OCI-LY7 (cell line): Measurements from ENCODE around the gene ZNF669. TPM values are rescaled to one million over a fixed set of nuclear protein-coding genes. Genes with fewer than 3 reads are reported as not detected.

Source experiments
- BruUV-seq: library from RNA; stranded (reverse); fragments of 400-500 nt; replicated peaks from 2 replicates; lab custom pipeline; 2021; lab: Mats Ljungman, UMichigan
- CTCF ChIA-PET: fragments of 300-600 bp; sonication (Branson Sonifier 250); formaldehyde crosslinking; loops from one replicate; lab custom pipeline; 2022; ENCODE audit warnings: antibody characterized with exemption; ENCODE audit not compliant: unreplicated experiment; lab: Charles Lee
- POLR2A ChIA-PET: fragments of 300-600 bp; sonication (Branson Sonifier 250); formaldehyde crosslinking; loops from one replicate; lab custom pipeline; 2022; ENCODE audit warnings: antibody characterized with exemption; lab: Charles Lee
- DNase-seq: peaks from one replicate; pipeline ENCODE4 v3.0.0-alpha.2; 2015; ENCODE audit warnings: low spot score
- H2AFZ ChIP-seq: fragments of 200-600 bp; sonication (generic), shearing (Covaris generic); 2 replicates; pipeline ENCODE4 v1.6.1; 2014; ENCODE audit warnings: mild to moderate bottlenecking, antibody characterized with exemption, low read length, moderate library complexity
- H3K27ac ChIP-seq: fragments of 200-600 bp; sonication (generic); 2 replicates; pipeline ENCODE4 v1.5.1; 2014; ENCODE audit warnings: mixed run types, low read depth, mild to moderate bottlenecking, moderate library complexity, low read length, inconsistent platforms; ENCODE audit not compliant: poor library complexity, severe bottlenecking
- H3K36me3 ChIP-seq: fragments of 200-600 bp; sonication (generic); 2 replicates; pipeline ENCODE4 v1.6.1; 2014; ENCODE audit warnings: mild to moderate bottlenecking, antibody characterized with exemption, low read length, moderate library complexity, mixed read lengths; ENCODE audit not compliant: insufficient read depth
- H3K4me1 ChIP-seq: fragments of 200-600 bp; sonication (generic); 2 replicates; pipeline ENCODE4 v1.5.1; 2014; ENCODE audit warnings: mild to moderate bottlenecking, low read length; ENCODE audit not compliant: insufficient read depth, poor library complexity, severe bottlenecking
- H3K4me2 ChIP-seq: fragments of 200-600 bp; sonication (generic); 2 replicates; pipeline ENCODE4 v1.6.1; 2014; ENCODE audit warnings: mild to moderate bottlenecking, low read length
- H3K4me3 ChIP-seq: fragments of 200-600 bp; sonication (generic); 2 replicates; pipeline ENCODE4 v1.5.1; 2014; ENCODE audit warnings: mild to moderate bottlenecking, low read depth, low read length; ENCODE audit not compliant: poor library complexity, severe bottlenecking
- H3K79me2 ChIP-seq: fragments of 200-600 bp; sonication (generic); 2 replicates; pipeline ENCODE4 v1.6.1; 2016; ENCODE audit warnings: low read depth, mild to moderate bottlenecking, low read length, moderate library complexity, mixed read lengths; ENCODE audit not compliant: insufficient read depth
- H3K9me2 ChIP-seq: fragments of 200-600 bp; sonication (generic); 2 replicates; pipeline ENCODE4 v1.6.1; 2016; ENCODE audit warnings: mild to moderate bottlenecking, low read length, mixed read lengths; ENCODE audit not compliant: insufficient read depth
- H3K9me3 ChIP-seq: fragments of 200-600 bp; sonication (generic); 2 replicates; pipeline ENCODE4 v1.6.1; 2014; ENCODE audit warnings: mild to moderate bottlenecking, mixed run types, low read length, mixed read lengths
- H4K20me1 ChIP-seq: fragments of 200-600 bp; sonication (generic); 2 replicates; pipeline ENCODE4 v1.6.1; 2014; ENCODE audit warnings: mild to moderate bottlenecking, antibody characterized with exemption, low read length, moderate library complexity, mixed read lengths; ENCODE audit not compliant: insufficient read depth
- EZH2phosphoT487 ChIP-seq: fragments of 200-600 bp; sonication (generic); IDR thresholded peaks from 2 replicates; pipeline ENCODE4 v1.6.1; 2018; ENCODE audit warnings: low read depth, borderline replicate concordance, mild to moderate bottlenecking, mixed run types, antibody characterized with exemption, low read length, moderate library complexity, mixed read lengths
- intact Hi-C: fragments of 100-400 bp; cut with micrococcal nuclease; formaldehyde crosslinking; loops from one replicate; pipeline ENCODE4 v1.10.0; 2022; ENCODE audit not compliant: unreplicated experiment
- total RNA-seq, 2 experiments: library from RNA; depleted of rRNA in 1 of 2; stranded (reverse); fragments of >200 nt in 1 of 2; shearing (Covaris generic) in 1 of 2; gene quantifications; 2 replicates each; pipeline ENCODE4 v1.2.3, GENCODE V29; 2014 to 2022
- TF ChIP-seq, protein P1 (sequence below): fragments of 200-600 bp; sonication (generic); conservative IDR thresholded peaks from 2 replicates; pipeline ENCODE4 v1.5.1; 2014; ENCODE audit warnings: mild to moderate bottlenecking, antibody characterized with exemption, low read length, moderate library complexity, mixed read lengths

ZNF669 gene
- total RNA-seq, 2 experiments from 2014 or later = 13.6 to 16.9 TPM

DNA sequence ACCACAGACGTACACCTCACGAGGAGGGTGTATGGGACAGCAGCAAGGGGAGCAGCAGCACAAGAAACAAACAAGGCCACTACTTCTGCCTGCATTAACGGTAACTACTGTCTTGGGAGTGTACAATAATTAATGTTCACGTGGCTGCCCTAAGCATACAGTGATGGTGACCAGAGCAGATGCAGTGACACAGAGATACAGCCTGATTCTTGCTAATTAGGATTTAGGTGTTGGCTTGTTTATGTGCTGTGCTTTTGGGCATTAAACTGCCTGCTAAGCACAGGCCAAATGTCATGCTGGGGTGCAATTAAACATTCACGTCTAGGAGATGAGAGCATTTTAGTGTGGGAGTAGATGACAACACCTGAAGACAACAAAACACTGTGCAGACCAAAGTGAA is 7.2 kb downstream of the ZNF669 start:
- no TSS peak for BruUV-seq
- peaks cover 24% of the 10 kb centered on the region for H3K9me3 ChIP-seq
- CTCF ChIA-PET = no interaction called here

DNA sequence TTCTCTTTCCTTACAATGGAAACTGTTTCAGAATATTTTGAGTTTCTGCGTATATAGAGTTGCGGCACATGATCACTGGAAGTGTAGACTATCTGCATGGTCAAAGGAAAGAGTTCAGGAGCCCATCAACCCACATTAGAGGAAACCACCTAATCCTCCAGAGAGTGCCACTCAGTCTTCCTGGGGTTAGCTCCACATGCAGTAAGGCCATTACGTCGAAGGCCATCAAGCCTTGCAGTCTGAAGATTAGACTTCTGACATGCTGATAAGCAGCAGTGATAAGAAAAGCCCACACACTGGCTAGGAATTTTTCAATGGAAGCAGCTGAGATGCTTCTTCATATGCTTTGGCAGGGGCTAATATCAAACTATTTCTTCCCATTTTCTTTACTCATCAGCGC is 7.6 kb downstream of the ZNF669 start:
- no peak overlapping the region for H2AFZ ChIP-seq
- ChIA-PET CTCF (no interaction called here), POLR2A (no interaction called here)
- H3K4me1 ChIP-seq = no peaks in the 10 kb centered on the region
- intact Hi-C loops = no loop called here
- H3K9me2 ChIP-seq = no peaks in the 10 kb centered on the region
- H3K9me3 ChIP-seq = peaks cover 20% of the 10 kb centered on the region
- no peak overlapping the region for H3K4me2 ChIP-seq
- H3K36me3 ChIP-seq = peaks cover 55% of the 10 kb centered on the region
- H3K79me2 ChIP-seq = peaks cover 24% of the 10 kb centered on the region
- TF ChIP-seq, protein P1, sequence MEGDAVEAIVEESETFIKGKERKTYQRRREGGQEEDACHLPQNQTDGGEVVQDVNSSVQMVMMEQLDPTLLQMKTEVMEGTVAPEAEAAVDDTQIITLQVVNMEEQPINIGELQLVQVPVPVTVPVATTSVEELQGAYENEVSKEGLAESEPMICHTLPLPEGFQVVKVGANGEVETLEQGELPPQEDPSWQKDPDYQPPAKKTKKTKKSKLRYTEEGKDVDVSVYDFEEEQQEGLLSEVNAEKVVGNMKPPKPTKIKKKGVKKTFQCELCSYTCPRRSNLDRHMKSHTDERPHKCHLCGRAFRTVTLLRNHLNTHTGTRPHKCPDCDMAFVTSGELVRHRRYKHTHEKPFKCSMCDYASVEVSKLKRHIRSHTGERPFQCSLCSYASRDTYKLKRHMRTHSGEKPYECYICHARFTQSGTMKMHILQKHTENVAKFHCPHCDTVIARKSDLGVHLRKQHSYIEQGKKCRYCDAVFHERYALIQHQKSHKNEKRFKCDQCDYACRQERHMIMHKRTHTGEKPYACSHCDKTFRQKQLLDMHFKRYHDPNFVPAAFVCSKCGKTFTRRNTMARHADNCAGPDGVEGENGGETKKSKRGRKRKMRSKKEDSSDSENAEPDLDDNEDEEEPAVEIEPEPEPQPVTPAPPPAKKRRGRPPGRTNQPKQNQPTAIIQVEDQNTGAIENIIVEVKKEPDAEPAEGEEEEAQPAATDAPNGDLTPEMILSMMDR = no peak
- TF ChIP-seq EZH2phosphoT487 = no peak
- H3K4me3 ChIP-seq = no peak overlapping the region
- no peaks in the 10 kb centered on the region for H4K20me1 ChIP-seq
- BruUV-seq = no TSS peak
- no peak for DNase-seq
- H3K27ac ChIP-seq = no peak overlapping the region

More for the DNA sequence above, 7.2 kb downstream of the ZNF669 start:
- no peaks in the 10 kb centered on the region for H4K20me1 ChIP-seq
- TF ChIP-seq EZH2phosphoT487 = no peak
- POLR2A ChIA-PET = no interaction called here
- no peak overlapping the region for H3K4me3 ChIP-seq
- DNase-seq = no peak
- peaks cover 28% of the 10 kb centered on the region for H3K79me2 ChIP-seq
- intact Hi-C loops = no loop called here
- no peak overlapping the region for H3K27ac ChIP-seq
- H3K4me2 ChIP-seq = no peak overlapping the region
- no peaks in the 10 kb centered on the region for H3K4me1 ChIP-seq
- peaks cover 59% of the 10 kb centered on the region for H3K36me3 ChIP-seq
- no peaks in the 10 kb centered on the region for H3K9me2 ChIP-seq
- H2AFZ ChIP-seq = no peak overlapping the region

DNA sequence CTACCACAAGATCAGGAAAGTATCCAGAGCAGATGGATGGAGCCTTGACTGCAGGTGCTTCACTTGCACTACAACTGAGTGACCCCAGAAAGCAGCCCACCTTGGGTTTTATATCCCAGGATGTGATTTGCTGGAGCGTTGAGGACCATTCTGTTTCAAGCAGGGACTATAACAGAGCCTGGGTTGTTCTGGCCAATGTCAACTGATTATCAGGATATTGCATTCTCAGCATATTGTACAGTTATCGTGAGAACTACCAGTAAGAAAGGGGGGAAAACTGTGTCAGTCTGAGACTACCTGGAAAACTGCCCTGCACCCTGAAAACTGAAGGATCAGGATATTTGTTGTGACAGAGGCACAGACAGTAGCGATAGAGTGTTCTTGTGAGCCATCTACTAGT is 8.0 kb downstream of the ZNF669 start:
- H3K9me2 ChIP-seq = no peaks in the 10 kb centered on the region
- H3K36me3 ChIP-seq = peaks cover 51% of the 10 kb centered on the region
- H2AFZ ChIP-seq = no peak overlapping the region
- intact Hi-C loops = no loop called here
- no peaks in the 10 kb centered on the region for H4K20me1 ChIP-seq
- ChIA-PET CTCF (no interaction called here), POLR2A (no interaction called here)
- H3K4me1 ChIP-seq = no peaks in the 10 kb centered on the region
- peaks cover 16% of the 10 kb centered on the region for H3K9me3 ChIP-seq
- BruUV-seq = no TSS peak
- DNase-seq = no peak
- no peak overlapping the region for H3K4me2 ChIP-seq
- H3K79me2 ChIP-seq = peaks cover 19% of the 10 kb centered on the region; the same call in 1 of the 2 replicates
- H3K4me3 ChIP-seq = no peak overlapping the region
- TF ChIP-seq, protein P1 = no peak
- no peak for TF ChIP-seq EZH2phosphoT487
- H3K27ac ChIP-seq = no peak overlapping the region
